ENCODE measurements around the gene GON4L.
"Not testable (repeated sequence)": the region's sequence is repeated elsewhere in the genome, so short reads cannot be mapped to it uniquely, and the experiment has no call there.

- TF ChIP-seq JUND (IDR thresholded peaks at IDR 0.05); REST (IDR thresholded peaks at IDR 0.05; ENCODE audit: low read depth, low read length); RCOR1 (IDR thresholded peaks at IDR 0.05; ENCODE audit: low read length); FOXJ3 (CRISPR knock-in tag; IDR thresholded peaks at IDR 0.05): not testable (repeated sequence)
- TF ChIP-seq, protein P1, sequence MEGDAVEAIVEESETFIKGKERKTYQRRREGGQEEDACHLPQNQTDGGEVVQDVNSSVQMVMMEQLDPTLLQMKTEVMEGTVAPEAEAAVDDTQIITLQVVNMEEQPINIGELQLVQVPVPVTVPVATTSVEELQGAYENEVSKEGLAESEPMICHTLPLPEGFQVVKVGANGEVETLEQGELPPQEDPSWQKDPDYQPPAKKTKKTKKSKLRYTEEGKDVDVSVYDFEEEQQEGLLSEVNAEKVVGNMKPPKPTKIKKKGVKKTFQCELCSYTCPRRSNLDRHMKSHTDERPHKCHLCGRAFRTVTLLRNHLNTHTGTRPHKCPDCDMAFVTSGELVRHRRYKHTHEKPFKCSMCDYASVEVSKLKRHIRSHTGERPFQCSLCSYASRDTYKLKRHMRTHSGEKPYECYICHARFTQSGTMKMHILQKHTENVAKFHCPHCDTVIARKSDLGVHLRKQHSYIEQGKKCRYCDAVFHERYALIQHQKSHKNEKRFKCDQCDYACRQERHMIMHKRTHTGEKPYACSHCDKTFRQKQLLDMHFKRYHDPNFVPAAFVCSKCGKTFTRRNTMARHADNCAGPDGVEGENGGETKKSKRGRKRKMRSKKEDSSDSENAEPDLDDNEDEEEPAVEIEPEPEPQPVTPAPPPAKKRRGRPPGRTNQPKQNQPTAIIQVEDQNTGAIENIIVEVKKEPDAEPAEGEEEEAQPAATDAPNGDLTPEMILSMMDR (IDR thresholded peaks at IDR 0.05) = not testable (repeated sequence)
Measured at GRCh38 chr1:155718524-155719115, 138.4 kb downstream of the GON4L start.
